GM21526 (cell line): Measurements from ENCODE around the gene MEFV.
A peak's percentile ranks its signal among the peaks of the same experiment; 100 is the strongest.
"Not testable (repeated sequence)": the region's sequence is repeated elsewhere in the genome, so short reads cannot be mapped to it uniquely, and the experiment has no call there.

ENCODE experiments used
- ATAC-seq: cut with Tn5 transposase; IDR thresholded peaks from one replicate; pipeline ENCODE4 v1.9.1; 2021; ENCODE audit warnings: moderate library complexity; ENCODE audit not compliant: unreplicated experiment, low FRiP score

The MEFV gene

DNA sequence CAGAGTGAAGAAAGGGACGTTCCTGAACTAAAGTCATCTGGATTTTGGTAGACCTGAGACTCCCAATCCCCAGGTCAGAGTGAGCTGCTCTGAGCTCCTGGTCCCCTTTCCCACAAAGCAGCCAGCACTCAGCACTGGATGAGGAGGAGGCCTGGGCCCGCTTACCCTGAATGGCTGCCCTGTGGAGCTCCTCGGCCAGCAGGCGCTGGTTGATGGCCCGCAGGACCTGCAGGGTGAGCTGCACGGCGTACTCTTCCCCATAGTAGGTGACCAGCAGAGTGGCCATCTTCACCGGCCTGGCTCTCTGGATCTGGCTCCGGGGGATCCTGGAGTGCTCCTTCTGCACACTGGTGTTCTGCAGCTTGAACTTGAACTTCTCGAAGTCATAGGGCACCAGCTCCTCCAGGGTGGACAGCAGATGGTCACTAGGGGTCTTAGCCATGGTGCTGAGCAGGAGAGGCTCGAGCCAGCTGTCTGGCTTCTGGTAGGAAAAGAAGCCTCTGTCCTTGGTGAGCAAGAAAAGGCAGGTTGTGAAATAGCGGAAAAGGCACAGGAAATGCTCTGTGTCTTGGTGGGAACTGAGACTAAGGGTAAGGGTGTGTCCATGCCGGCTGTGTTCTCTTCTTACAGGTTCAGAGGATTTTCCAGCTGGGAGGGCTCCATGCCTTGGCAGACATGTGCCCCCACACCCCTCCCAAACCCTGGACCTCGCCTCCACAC lies at the start of gene MEFV:
Gene MEFV (minus strand): TSS at position 488 of the 720 bp plus-strand sequence. CDS start 46 bp downstream, at position 442.
- no peak for ATAC-seq

- no peak for ATAC-seq
Observed at GRCh38 chr16:3306078-3306477, 49.6 kb upstream of the MEFV start.

- peak; percentile 92 for ATAC-seq
Observed at GRCh38 chr16:3305109-3306068, 49.0 kb upstream of the MEFV start, which contains the start of the genes TIGD7 and ZNF75A. TIGD7 (minus strand) TSS chr16:3305430; CDS start chr16:3300614, 4,816 bp downstream. ZNF75A (plus strand) TSS chr16:3305497; CDS start chr16:3308429, 2,932 bp downstream.

GRCh38 chr16:3304370-3304769 lies 47.9 kb upstream of the MEFV start:
- no peak for ATAC-seq

DNA sequence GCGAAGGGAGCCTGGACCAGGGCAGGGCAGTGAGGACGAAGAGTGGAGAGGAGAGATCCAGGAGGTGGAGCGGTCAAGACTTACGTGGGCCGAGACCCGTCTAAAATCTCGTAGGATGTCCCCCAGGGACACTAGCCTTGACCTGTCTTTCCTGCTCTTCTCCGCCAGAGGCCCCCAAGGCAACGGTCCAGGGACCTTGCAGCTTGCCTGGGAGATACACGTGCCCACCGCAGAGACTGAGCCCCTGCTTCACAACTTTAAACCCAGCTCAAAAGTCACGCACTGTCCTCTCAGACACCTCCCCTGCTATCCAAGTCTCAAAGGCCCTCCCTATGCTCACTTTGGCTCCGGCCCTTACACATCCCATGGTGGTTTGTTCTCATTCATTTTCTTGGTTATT lies 39.4 kb upstream of the MEFV start:
- no peak for ATAC-seq

DNA sequence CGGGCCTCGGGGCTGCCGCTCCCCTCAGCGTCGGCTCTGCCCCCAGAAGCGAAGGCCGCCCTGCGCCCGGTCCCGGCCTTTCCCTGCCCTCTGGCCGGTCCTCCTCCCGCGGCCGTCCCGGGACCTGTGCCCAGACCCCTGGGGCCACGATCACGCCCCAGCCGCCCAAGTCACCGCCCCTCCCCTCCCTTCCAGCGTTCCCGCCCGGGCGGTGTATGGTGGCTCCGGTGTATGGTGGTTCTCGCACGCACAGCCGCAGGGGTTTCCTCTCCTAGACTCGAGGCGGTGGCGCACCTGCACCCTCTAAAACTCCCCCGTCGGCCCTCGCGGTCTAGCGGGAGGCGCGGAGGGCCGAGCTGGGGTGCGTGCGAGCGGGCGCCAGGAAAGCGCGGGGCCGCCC lies 38.8 kb upstream of the MEFV start:
- ATAC-seq = no peak

DNA sequence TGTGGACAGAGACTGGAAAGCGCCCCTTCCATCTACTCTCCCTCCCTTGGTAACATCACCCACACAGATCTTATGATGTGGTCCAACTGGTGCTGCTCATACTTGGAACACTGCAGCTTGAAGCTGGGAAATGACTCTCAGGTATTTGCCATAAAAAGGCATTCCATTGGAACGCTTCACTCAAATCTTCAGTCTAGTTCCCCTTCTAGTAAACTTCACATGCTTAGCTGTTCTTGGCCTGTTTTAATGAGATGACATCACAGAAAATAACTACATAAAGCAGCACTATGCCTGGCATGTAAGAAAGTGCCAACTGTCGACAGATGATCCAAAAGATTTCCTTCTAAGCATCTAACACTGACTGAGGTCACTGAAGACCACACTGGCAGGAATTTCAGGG lies 36.2 kb upstream of the MEFV start:
- no peak for ATAC-seq

DNA sequence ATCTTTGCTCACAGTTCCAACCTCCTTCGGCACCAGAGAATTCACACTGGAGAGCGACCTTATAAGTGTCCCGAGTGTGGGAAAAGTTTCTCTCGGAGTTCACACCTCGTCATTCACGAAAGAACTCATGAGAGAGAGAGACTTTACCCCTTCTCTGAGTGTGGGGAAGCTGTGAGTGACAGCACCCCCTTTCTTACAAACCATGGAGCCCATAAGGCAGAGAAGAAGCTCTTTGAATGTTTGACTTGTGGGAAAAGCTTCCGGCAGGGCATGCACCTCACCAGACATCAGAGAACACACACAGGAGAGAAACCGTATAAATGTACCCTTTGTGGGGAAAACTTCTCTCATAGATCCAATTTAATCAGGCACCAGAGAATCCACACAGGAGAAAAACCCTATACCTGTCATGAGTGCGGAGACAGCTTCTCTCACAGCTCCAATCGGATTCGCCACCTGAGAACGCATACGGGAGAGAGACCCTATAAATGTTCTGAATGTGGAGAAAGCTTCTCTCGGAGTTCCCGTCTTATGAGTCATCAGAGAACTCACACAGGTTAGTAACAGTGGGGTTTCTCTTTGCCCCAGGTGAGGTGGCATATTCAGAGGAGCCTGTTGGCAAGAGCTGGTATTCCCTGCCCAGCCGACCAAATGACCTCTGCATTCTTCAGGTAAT lies 33.7 kb upstream of the MEFV start:
- no peak for ATAC-seq

DNA sequence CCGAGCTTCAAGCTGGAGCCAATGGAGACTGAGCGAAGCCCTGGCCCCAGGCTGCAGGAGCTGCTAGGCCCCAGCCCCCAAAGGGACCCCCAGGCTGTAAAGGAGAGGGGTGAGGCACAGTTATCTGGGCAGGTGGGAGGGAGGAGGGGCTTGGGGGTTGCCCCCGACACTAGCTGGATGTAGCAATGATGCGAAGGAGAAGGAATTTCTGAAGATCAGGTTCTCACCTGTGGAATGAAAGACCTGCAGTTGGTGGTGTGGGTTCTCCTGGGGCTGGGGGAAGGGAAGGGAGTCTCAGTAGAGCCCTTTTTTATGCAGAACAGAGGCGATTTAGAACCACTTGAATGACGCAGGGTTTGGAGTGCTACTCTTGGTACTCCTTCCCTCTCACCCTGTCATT lies 28.7 kb upstream of the MEFV start:
- no peak for ATAC-seq

GRCh38 chr16:3283543-3284447 lies 27.4 kb upstream of the MEFV start:
- ATAC-seq = peak; percentile 18

DNA sequence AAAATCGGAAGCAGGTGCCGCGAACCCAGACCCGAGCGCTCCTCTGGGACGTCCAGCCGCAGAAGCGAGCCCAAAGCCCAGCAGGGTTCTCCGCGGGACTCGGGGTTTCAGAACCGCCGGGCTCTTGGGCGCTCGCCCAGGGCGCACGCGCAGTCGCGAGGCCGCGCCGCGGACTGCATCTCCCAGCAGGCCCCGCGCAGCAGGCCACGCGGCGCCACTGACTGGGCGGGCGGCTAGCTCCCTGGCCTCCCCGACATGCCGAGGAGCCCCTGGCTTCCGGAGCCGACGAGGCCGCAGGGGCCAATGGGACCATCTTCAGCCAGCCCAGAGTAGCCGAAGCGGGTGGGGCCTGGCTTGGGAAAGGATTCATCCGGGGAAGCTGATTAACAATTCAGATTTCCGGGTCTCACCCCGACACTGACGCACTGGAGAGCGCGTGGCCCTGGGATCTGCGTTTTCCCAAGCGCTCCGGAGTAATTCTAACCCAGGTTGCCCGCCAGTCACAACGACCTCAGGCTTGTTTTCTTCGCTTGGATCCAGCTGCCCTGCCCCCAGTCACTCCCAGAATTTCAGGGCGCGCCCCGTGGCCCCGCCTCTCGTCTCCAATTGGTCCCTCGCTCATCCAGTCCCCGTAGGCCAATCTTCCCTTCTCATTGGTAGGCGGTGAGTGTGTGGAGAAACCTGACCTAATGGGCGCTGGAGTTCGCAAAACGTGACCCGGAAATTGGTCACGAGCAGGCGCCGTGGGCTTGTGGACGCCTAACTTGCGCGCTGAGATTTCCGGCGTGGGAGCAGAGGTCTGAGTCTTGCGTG lies 26.5 kb upstream of the MEFV start, which contains the start of gene ZNF263:
Gene ZNF263 (plus strand): TSS at position 762 of the 813 bp plus-strand sequence. CDS start 328 bp downstream, outside the sequence.
- ATAC-seq = peak; percentile 67

GRCh38 chr16:3282103-3282729 lies 25.8 kb upstream of the MEFV start:
- ATAC-seq = peak; percentile 24

DNA sequence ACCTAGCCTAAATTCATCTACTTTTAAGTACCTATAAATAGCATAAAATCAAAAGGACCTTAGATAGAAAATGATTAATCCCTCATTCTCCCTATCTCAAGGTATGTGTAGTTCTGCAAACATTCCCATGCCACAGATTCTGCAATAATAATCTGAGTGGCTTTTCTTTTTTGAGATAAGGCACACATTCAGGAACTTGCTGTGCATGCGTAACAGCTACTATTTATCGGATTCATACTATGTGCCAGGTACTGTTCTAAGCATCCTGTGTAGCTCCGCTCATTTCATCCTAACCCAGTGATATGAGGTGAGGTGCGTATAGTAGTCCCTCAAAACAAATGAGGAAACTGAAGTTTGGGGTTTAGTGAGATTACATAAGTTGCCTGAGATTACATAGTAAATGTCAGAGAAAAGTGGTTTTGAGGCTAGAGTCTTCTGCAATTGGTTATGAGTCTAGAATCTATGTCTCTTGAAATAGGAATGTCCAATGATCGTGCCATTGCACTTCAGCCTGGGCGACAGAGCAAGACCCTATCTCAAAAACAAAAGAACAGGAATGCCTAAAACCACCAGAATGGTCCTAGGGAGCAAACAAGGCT lies 24.9 kb upstream of the MEFV start:
- no peak for ATAC-seq

- ATAC-seq = no peak
Observed at GRCh38 chr16:3276679-3277078, 20.2 kb upstream of the MEFV start.

- no peak for ATAC-seq
Observed at GRCh38 chr16:3274947-3275346, 18.5 kb upstream of the MEFV start.

DNA sequence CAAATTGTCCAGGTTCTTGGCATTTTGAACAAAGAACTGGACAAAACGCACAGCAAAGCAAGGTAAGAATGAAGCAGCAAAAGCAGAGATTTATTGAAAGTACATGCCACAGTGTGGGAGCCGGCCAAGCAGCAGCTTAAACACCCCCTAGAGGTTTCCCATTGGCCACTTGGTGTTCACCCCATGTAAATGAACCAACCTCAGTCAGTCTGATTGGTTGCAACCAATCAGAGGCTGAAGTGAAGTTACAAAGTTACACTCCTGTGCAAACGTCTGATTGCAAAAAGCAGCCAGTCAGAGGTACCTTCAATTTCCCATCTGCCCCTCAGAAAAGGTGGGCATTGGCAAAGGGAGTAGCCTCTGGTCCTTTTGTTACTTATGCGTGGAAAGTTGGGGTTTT lies 18.1 kb upstream of the MEFV start:
- ATAC-seq = no peak

GRCh38 chr16:3271281-3271680 lies 14.8 kb upstream of the MEFV start:
- not testable (repeated sequence) for ATAC-seq

DNA sequence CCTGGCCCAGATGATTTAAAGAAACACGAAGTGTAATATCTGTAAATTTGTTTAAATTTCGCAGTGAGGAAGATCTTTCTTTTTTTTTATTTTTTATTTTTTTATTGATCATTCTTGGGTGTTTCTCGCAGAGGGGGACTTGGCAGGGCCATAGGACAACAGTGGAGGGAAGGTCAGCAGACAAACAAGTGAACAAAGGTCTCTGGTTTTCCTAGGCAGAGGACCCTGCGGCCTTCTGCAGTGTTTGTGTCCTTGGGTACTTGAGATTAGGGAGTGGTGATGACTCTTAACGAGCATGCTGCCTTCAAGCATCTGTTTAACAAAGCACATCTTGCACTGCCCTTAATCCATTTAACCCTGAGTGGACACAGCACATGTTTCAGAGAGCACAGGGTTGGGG lies 14.3 kb upstream of the MEFV start:
- not testable (repeated sequence) for ATAC-seq
